Vagina (tissue), 2 donors: ENCODE data around the gene IRF2BPL. TPM values are rescaled to one million over a fixed set of nuclear protein-coding genes. Genes with fewer than 3 reads are reported as not detected.

ENCODE experiments used
- DNase-seq, 2 donors: peaks; one replicate each; pipeline ENCODE4 v3.0.0-alpha.2; 2017; ENCODE audit errors: extremely low spot score in 2 of 2
- H3K27ac ChIP-seq: fragments of 200-600 bp; sonication (generic); one replicate; pipeline ENCODE4 v1.5.1; 2019
- H3K27me3 ChIP-seq: fragments of 200-600 bp; sonication (generic); one replicate; pipeline ENCODE4 v1.5.1; 2019
- H3K36me3 ChIP-seq, 2 donors: fragments of 200-600 bp; sonication (generic); one replicate each; pipeline ENCODE4 v1.5.1; 2017 to 2019
- H3K4me1 ChIP-seq: fragments of 200-600 bp; sonication (generic); one replicate; pipeline ENCODE4 v1.5.1; 2019
- H3K4me3 ChIP-seq, 2 donors: fragments of 200-600 bp; sonication (generic); 1 replicate in 1 of 2; 2 replicates in 1 of 2; pipeline ENCODE4 v1.5.1; 2016 to 2019
- H3K9me3 ChIP-seq: fragments of 200-600 bp; sonication (generic); one replicate; pipeline ENCODE4 v1.5.1; 2019
- POLR2A ChIP-seq, 2 donors: fragments of 450-650 bp; IDR thresholded peaks; one replicate each; pipeline ENCODE4 v1.6.1; 2017; ENCODE audit warnings: antibody characterized with exemption in 2 of 2, mild to moderate bottlenecking in 2 of 2, moderate library complexity in 2 of 2
- POLR2AphosphoS5 ChIP-seq, 2 donors: sonication (generic); formaldehyde crosslinking; IDR thresholded peaks; one replicate each; pipeline ENCODE4 v1.9.0; 2017; ENCODE audit warnings: antibody characterized with exemption in 2 of 2, mild to moderate bottlenecking in 2 of 2, low read depth in 1 of 2; ENCODE audit not compliant: insufficient read depth in 1 of 2
- intact Hi-C: fragments of 100-400 bp; cut with DNase I; formaldehyde crosslinking; loops from one replicate; pipeline ENCODE4 v1.15.1; 2023
- total RNA-seq: library from RNA; depleted of rRNA; stranded (reverse); fragments of >200 nt; gene quantifications from one replicate; pipeline ENCODE4 v1.2.3, GENCODE V29; 2016
- TF ChIP-seq, protein P1 (sequence below), 3 experiments: fragments of 450-650 bp in 2 of 3; fragments of 200-600 bp in 1 of 3; sonication (generic) in 1 of 3; IDR thresholded peaks; one replicate each; pipeline ENCODE4 v1.5.1; 2017 to 2019; ENCODE audit warnings: antibody characterized with exemption in 3 of 3, mild to moderate bottlenecking in 2 of 3, moderate library complexity in 2 of 3

Gene IRF2BPL
- total RNA-seq, 1 donor from 2014 or later: 51.1 TPM

DNA sequence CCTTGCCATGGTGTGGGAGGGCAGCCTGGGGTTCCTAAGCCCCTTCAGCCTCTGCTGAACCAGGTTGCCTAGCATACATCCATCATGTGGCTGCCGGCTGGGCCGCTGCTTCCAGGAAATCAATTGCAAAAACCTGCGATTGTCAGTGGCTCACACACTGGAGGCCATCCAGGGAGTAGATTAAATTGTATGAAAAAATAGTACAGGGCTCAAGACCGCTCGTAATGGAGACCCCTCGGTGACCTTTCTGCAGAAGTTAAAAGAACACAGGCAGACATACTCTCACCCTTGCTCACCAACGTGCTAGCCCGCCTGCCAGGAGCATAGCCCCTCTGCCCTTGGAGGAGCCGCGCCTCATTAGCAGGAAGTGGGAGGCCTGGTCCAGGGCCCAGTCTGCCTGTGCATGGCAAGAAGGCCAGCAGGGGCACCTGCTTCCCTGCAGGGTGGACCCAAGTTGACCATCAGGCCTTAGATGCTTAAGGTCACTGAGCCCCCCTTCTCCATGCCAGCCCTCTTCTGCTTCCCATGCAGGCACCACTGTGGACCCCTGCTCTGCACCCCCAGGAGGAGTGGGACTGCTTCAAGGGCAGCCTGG, 38.2 kb upstream of the IRF2BPL start:
- no peaks in the 10 kb centered on the region for H3K27me3 ChIP-seq
- intact Hi-C loops: loop anchor here (5.0 kb wide), 1 partner anchor 189 kb away; no protein-coding TSS in a partner anchor
- H3K27ac ChIP-seq: no peak overlapping the region
- H3K4me1 ChIP-seq: peaks cover 14% of the 10 kb centered on the region
- no peaks in the 10 kb centered on the region for H3K36me3 ChIP-seq
- TF ChIP-seq POLR2A (IDR thresholded peaks at IDR 0.05) (no peak), POLR2AphosphoS5 (IDR thresholded peaks at IDR 0.05; ENCODE audit: insufficient read depth in 1 of 2, low read depth in 1 of 2) (no peak)
- TF ChIP-seq, protein P1, sequence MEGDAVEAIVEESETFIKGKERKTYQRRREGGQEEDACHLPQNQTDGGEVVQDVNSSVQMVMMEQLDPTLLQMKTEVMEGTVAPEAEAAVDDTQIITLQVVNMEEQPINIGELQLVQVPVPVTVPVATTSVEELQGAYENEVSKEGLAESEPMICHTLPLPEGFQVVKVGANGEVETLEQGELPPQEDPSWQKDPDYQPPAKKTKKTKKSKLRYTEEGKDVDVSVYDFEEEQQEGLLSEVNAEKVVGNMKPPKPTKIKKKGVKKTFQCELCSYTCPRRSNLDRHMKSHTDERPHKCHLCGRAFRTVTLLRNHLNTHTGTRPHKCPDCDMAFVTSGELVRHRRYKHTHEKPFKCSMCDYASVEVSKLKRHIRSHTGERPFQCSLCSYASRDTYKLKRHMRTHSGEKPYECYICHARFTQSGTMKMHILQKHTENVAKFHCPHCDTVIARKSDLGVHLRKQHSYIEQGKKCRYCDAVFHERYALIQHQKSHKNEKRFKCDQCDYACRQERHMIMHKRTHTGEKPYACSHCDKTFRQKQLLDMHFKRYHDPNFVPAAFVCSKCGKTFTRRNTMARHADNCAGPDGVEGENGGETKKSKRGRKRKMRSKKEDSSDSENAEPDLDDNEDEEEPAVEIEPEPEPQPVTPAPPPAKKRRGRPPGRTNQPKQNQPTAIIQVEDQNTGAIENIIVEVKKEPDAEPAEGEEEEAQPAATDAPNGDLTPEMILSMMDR (IDR thresholded peaks at IDR 0.05): no peak
- DNase-seq: peak in 1 of 2 donors; percentile 95
- H3K4me3 ChIP-seq: no peak overlapping the region
- no peaks in the 10 kb centered on the region for H3K9me3 ChIP-seq

DNA sequence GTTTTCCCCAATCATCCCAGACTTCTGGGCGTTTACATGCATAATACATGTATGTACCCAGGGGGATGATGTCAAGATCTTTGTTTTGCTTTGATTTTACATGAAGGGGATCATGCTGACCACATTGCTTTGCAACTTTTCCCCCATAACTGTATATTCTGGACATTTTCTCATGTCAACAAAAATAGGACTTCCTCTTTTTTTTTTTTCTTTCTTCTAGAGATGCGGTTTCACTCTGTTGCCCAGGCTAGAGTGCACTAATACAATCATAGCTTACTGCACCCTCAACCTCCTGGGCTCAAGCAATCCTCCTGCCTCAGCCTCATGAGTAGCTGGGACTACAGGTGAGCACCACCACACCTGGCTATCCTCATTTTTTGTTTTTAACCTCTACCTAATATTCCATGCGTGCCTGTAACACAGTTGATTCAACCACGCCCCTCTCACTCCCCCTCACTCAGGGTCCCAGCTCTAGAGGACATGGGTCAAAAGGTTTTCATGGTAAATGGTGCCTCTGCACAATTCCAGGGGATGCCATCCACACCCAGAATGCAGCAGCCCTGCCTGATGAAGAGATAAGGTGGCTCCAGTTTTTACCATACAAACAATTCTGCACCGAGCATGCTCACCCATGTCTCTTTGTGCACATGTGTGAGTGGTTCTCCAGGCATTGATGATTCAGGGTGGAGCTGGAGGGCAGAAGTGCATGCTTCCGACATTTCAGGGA, 37.5 kb upstream of the IRF2BPL start:
- no peaks in the 10 kb centered on the region for H3K27me3 ChIP-seq
- no peak overlapping the region for H3K4me3 ChIP-seq
- no peak overlapping the region for H3K27ac ChIP-seq
- no peaks in the 10 kb centered on the region for H3K36me3 ChIP-seq
- peaks cover 14% of the 10 kb centered on the region for H3K4me1 ChIP-seq
- intact Hi-C loops: loop anchor here (5.0 kb wide), 1 partner anchor 189 kb away; no protein-coding TSS in a partner anchor
- TF ChIP-seq POLR2A (IDR thresholded peaks at IDR 0.05) (no peak), POLR2AphosphoS5 (IDR thresholded peaks at IDR 0.05; ENCODE audit: insufficient read depth in 1 of 2, low read depth in 1 of 2) (no peak)
- TF ChIP-seq, protein P1 (IDR thresholded peaks at IDR 0.05): no peak
- H3K9me3 ChIP-seq: no peaks in the 10 kb centered on the region
- peak in 1 of 2 donors; percentile 84 for DNase-seq

DNA sequence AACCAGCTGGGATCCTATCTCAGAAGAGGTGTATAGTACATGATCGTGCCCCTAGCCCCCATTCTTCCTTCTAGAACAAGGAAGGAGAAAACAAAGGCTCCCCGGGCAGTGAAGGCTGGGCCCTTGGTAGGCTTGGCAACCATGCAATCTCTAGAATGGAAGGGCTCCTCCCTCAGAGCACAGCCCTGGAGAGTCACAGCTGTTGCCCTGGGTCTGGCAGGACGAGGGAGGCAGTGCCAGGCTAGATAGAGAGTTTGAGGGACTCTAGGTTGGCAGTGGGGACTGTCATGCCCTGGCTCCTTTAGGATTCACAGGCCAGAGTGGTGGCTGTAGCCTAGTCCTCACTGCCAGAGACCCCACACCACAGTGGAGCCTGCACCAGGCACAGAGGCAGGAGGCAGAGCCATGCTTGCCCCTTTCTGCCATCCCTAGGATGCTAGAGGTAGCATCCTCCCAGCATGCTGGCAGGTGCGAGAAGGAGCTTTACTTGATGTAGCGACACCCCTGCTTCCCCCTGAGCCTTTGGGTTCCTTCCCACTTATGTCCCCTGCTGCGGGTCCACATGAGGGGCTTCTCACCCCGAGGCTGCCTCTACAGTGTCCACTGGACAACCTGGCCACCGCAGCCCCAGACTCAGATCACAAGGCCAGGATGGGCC, 36.1 kb upstream of the IRF2BPL start:
- Histone ChIP-seq H3K9me3 (no peaks in the 10 kb centered on the region), H3K27me3 (no peaks in the 10 kb centered on the region), H3K36me3 (no peaks in the 10 kb centered on the region), H3K27ac (no peak overlapping the region), H3K4me3 (no peak overlapping the region), H3K4me1 (peaks cover 14% of the 10 kb centered on the region)
- intact Hi-C loops: loop anchor here (5.0 kb wide), 1 partner anchor 187 kb away; no protein-coding TSS in a partner anchor
- peak in 1 of 2 donors; percentile 92 for DNase-seq
- no peak for TF ChIP-seq POLR2A (IDR thresholded peaks at IDR 0.05)
- TF ChIP-seq POLR2AphosphoS5 (IDR thresholded peaks at IDR 0.05; ENCODE audit: insufficient read depth in 1 of 2, low read depth in 1 of 2): no peak

DNA sequence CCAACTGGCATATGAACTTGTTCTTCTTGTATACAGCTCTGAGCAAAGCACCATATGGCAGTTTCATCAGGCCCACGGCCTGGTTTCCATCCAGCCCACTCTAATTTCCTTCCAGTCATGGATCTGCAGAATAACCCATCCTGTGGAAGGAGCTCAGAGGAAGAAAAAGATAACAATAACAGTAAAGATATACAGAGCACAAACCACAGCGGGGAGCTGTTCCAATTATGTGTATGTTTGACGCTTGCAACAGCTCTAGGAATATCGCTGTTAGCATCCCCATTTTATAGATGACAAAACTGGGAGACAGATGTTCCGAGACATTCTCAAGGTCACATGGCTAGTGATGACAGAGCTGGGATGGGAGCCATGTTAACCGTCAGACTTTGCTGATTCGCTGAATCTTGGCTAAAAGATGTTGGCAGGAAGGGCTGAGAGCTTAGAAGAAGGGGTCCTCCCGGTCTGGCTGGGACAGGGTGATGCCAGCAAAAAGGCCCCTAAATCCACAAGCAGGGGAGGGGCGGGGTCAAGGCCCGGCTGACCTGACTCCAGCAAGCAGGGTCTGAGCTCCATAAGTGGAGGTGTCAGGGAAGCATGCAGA, 35.2 kb upstream of the IRF2BPL start:
- no peak for DNase-seq
- no peaks in the 10 kb centered on the region for H3K9me3 ChIP-seq
- no peak overlapping the region for H3K4me3 ChIP-seq
- H3K27ac ChIP-seq: no peak overlapping the region
- no peak for TF ChIP-seq POLR2AphosphoS5 (IDR thresholded peaks at IDR 0.05; ENCODE audit: insufficient read depth in 1 of 2, low read depth in 1 of 2)
- TF ChIP-seq, protein P1 (IDR thresholded peaks at IDR 0.05): no peak
- TF ChIP-seq POLR2A (IDR thresholded peaks at IDR 0.05): no peak
- no peaks in the 10 kb centered on the region for H3K36me3 ChIP-seq
- H3K27me3 ChIP-seq: no peaks in the 10 kb centered on the region
- intact Hi-C loops: no loop called here
- peaks cover 10% of the 10 kb centered on the region for H3K4me1 ChIP-seq

DNA sequence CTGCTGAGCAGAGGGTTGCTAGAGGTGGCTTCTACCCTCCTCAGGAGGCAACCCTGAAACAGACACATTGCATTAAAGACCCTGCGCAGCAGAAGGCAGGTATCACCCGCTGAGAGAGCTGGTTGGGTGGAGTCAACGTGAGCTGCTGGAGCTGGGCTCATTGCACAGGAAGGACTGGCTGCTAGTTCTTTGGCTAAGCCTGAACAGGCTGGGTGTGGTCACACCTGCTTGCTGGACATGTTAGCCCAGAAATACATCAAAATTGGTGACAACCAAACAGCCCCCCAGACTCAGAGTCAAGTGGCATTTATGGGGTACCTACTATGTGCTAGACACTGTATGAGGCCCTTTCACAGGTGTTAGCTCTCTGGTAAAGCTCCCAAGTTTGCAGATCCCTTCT, 33.8 kb upstream of the IRF2BPL start:
- TF ChIP-seq POLR2A (IDR thresholded peaks at IDR 0.05) (no peak), POLR2AphosphoS5 (IDR thresholded peaks at IDR 0.05; ENCODE audit: insufficient read depth in 1 of 2, low read depth in 1 of 2) (no peak)
- TF ChIP-seq, protein P1 (IDR thresholded peaks at IDR 0.05): no peak
- Histone ChIP-seq H3K36me3 (no peaks in the 10 kb centered on the region), H3K4me3 (no peak overlapping the region), H3K9me3 (no peaks in the 10 kb centered on the region), H3K27me3 (no peaks in the 10 kb centered on the region), H3K27ac (no peak overlapping the region), H3K4me1 (no peaks in the 10 kb centered on the region)
- intact Hi-C loops: no loop called here
- DNase-seq: no peak
